Activated T-cell treated with anti-CD3 and anti-CD28 coated beads for 1 hour (primary cell): ENCODE measurements around the gene SLC5A1.
"Not testable (repeated sequence)": the region's sequence is repeated elsewhere in the genome, so short reads cannot be mapped to it uniquely, and the experiment has no call there.

ENCODE experiments used
- DNase-seq: peaks from one replicate; pipeline ENCODE4 v3.0.0-alpha.2; 2020; ENCODE audit warnings: low read depth

Gene SLC5A1

GRCh38 chr22:32144496-32145274 is 101.6 kb downstream of the SLC5A1 start:
- no peak for DNase-seq

- DNase-seq: not testable (repeated sequence)
These were observed 104.1 kb downstream of the SLC5A1 start for GRCh38 chr22:32147128-32147527.

GRCh38 chr22:32148372-32148771 is 105.3 kb downstream of the SLC5A1 start:
- not testable (repeated sequence) for DNase-seq

GRCh38 chr22:32150647-32151046 is 107.6 kb downstream of the SLC5A1 start:
- not testable (repeated sequence) for DNase-seq

GRCh38 chr22:32151641-32152040 is 108.6 kb downstream of the SLC5A1 start:
- not testable (repeated sequence) for DNase-seq

GRCh38 chr22:32154727-32155126 is 111.7 kb downstream of the SLC5A1 start:
- not testable (repeated sequence) for DNase-seq

GRCh38 chr22:32157632-32158031 is 114.6 kb downstream of the SLC5A1 start:
- DNase-seq: not testable (repeated sequence)

GRCh38 chr22:32158712-32159533 is 115.9 kb downstream of the SLC5A1 start, which contains the start of gene C22orf42:
Gene C22orf42, minus strand, starts transcription at chr22:32159303. Its CDS starts 88 bp downstream, at chr22:32159215.
- DNase-seq: no peak

- not testable (repeated sequence) for DNase-seq
These were observed 117.3 kb downstream of the SLC5A1 start for GRCh38 chr22:32160411-32160810.
